ENCODE measurements around the gene TNFRSF14.

Gene TNFRSF14

GRCh38 chr1:2601721-2602303 lies 45.6 kb downstream of the TNFRSF14 start:
- no peak for DNase-seq (ENCODE audit: low read depth in 3 of 3)

DNA sequence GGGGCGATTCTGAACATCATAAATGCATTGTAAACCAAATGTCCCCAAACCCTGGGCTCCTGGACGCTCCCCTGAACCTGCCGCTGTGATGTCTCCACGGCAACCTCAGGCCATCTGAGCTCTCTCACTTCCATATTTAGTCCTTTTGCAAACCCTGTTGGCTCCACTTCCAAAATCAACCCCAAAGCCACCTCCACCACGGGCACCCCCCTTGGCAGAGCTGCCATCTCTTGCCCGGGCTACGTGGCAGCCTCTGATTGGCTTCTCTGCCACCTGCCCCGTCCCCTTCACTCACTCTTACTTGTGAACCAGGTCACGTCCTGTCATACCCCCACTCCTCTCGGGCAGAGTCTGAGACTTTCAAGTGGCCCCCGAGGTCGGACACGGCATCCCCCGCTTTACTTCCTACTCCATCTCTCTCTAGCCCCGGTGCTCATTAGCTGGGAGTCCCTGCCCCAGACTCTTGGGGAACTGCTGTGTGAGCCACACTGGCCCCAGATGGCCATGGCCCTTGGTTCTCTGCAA lies 46.2 kb downstream of the TNFRSF14 start:
- DNase-seq (ENCODE audit: low read depth in 3 of 3) = no peak

DNA sequence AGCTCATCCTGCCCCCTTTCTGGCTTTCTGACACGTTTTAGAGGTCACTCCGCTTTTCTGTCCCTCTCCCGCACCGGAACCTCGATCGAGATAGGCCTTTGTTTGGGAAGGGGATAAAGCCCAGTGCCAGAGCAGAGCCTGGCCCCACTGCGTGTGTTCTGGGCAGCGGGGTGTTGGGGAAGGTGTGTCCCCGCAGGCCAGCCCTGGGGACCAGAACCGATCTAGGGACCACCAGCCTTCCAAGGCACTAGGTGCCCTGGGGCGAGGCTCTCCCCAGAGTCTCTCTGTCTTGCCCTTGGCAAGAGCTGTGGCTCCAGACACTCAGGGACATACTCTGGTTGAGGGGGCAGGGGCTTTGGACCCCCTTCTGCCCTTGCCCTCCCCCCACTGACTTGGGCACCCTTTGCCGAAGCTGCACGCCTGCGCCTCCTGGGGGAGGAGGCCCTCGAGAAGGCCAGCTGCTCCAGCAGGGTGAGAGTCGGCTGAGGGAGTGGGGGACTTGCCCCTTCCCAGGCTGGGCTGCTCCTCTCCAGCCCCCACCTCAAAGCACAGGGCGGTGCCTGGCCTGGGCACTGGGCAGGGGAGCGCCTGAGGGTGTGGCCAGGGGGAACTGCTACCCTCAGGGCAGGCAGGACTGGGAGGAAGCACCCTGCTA lies 46.8 kb downstream of the TNFRSF14 start:
- no peak for DNase-seq (ENCODE audit: low read depth in 3 of 3)

DNA sequence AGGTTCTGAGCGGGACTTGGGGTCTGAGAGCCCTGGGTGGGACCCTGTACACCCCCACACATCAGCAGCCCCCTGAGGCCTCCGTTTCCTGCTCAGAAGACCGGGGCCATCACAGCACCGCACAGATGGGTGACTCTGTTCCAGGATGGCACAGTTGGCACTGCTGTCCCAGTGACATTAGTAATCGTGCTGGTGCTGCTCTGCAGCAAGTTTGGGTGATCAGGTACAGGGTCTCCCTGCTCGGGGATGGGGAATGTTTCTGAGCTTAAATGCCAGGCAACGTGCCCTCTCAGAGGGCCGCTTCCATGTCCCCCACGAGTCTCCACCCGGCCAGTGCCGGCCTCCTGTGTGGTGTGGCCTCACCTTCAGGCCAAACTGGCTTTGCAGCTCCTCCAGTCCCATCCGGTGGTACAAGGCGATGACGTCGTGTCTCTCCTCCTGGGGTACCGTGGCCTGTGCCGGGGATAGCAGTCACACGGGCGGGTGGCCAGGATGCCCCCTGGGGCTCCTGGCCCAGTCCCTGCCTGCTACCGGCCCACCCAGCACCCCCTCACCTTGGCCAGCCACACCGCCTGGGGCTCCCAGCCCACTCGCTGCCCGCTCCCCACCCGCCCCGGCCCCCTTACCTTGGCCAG lies 47.5 kb downstream of the TNFRSF14 start:
- no peak for DNase-seq (ENCODE audit: low read depth in 3 of 3)

- DNase-seq (ENCODE audit: low read depth in 3 of 3) = no peak
These were observed 48.1 kb downstream of the TNFRSF14 start for GRCh38 chr1:2604156-2604843.

GRCh38 chr1:2604844-2605508 lies 48.8 kb downstream of the TNFRSF14 start:
- DNase-seq (ENCODE audit: low read depth in 3 of 3) = no peak

GRCh38 chr1:2605509-2606395 lies 49.6 kb downstream of the TNFRSF14 start:
- no peak for DNase-seq (ENCODE audit: low read depth in 3 of 3)

DNA sequence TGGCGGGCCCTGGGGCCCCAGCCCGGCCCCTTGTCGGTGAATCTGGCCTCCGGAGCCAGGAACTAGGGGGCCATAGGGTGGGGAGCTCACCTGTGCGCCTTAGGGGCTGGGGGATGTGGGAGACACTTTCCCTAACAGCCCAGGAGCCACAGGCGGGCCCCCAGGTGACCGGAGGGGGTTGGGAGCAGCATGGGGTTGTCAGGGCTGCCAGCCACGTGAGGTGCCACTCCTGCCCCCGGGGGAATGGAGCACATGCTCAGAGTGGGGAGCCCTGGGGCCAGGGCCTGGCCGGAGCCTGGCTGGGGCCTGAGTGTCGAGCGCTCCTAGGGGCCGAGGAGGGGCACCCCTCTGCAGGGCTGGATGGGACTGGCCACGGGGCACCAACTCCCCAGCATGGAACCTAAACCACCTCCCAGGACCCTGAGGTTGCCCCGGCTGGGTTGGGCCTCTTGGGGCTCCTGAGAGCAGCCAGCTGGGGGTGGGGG lies 50.3 kb downstream of the TNFRSF14 start:
- no peak for DNase-seq (ENCODE audit: low read depth in 3 of 3)

DNA sequence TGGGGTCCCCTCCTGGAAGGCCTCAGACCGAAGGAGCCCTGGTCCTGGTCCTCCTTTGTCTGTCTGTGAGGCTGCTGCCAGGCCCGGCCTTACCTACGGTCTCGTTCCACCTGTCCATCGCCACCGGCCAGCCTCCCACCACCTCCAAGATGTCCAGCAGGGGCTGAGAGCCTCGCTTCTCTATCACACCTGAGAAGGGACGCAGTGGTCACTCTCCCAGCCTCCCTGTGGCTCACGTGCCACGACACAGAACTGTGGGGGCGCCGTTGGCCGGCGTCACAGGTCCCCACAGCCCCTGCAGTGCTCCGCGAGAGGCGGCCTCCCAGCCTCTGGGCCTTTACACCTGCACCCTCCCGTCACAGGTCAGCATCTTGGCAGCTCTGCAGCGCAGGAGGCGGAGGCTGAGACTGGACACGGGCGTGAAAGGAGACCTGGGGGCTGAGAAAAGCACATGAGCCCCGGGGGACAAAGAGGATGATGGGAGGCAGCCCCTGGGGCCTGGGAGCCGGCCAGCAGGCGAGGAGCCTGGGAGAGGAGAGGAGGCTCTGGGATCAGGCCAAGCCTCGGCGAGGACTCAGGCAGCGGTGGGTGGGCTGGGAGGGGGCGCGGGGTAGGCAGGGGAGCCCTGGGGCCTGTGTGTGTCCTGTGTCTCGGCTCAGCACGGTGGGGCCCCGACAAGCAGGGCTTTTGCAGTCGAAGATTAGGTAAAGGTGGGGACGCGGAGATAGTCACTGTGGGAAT lies 50.9 kb downstream of the TNFRSF14 start:
- DNase-seq (ENCODE audit: low read depth in 3 of 3) = no peak

- DNase-seq (ENCODE audit: low read depth in 3 of 3) = no peak
These were observed 51.5 kb downstream of the TNFRSF14 start for GRCh38 chr1:2607641-2608091.

DNA sequence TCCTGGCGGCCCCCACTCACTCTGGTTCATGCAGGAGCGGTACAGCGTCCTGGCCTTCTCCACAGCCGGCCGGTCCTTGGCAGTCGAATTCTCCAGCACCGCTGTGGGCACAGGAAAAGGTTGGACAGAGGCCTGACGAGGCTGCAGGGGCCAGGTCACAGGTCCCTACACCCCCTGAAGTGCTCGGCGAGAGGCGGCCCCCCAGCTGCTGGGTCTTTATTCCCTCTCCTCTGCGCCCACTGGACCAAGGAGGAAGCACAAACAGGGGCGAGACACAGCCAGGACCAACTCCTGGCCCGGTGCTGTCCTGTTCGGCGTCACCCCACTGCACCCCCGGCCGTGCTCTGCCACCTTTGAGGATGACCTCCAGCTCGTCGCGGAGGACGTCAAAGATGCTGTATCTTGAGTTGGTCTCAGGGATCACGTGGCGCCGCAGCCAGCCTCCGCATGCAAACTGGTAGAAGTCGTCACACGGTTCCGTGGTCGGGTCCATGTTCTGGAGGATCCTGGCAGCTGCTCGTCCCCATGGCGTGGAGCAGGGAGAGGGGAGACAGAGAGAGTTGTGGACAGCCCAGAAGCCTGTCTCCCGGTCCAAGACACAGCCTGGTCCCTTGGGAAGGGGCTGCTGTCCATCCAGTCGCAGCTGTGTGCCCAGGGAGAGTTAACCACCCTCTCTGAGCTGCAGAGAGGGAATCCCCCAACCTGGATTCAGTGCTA lies 53.3 kb downstream of the TNFRSF14 start:
- no peak for DNase-seq (ENCODE audit: low read depth in 3 of 3)

DNA sequence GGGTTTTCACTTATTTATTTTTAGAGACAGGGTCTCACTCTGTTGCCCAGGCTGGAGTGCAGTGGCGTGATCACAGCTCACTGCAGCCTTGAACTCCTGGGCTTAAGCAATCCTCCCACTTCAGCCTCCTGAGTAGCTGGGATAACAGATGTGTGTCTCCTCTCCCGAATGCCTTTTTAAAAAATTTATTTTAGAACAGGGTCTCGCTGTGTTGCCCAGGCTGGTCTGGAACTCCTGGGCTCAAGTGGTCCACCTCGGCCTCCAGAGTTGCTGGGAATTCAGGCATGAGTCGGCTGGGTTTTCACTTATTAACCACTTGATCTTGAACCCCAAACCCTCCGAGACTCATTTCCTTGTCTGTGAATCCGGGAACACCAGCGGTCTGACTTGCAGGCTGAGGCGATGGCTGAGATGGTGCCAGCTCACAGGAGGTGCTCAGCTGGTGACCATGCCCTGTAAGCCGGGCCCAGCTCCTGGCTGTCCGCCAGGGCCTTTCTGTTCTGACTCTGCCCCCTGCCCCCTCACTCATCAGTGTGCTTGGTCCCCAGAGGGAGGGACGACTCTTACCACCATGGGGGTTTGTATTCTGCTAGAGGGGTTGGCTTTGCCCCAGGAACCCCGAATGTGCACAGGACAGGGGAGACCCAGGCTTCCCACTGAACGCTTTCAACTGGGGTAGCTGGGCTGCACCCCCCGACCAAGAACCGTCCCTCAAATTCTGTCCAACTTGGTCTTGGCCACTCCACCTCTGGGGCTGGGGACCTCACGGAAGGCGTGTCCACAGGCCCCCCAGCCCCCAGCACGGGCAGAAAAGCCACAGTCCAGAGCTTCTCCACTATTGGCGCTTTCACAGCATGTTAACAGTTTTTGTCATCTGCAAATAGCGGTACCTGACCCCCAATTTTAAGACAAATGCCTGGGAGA lies 54.1 kb downstream of the TNFRSF14 start:
- DNase-seq (ENCODE audit: low read depth in 3 of 3) = no peak

DNA sequence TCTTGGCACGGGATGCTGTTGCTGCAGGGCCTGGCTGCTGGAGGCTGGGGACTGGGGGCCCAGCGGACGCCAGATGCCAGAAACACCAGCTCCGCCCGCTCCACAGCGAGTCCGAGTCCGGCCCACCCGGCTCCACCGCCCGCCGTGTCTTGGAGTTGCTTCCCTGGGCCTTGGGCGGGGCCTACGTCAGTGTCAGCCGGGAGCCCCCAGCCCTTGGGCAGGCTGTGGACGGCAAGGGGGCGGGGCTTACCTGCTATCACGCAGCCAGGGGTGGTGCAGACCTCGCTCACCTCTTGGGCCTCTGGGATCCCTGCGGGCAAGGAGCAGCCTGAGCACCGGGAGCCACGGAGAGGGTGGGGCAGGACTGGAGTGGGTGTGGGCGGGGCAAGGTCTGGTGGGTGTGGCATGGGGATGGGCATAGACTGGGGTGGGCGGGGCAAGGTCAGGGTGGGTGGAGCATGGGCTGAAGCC lies 54.9 kb downstream of the TNFRSF14 start:
- DNase-seq (ENCODE audit: low read depth in 3 of 3) = peak in 1 of 3 donors; percentile 64

- DNase-seq (ENCODE audit: low read depth in 3 of 3) = no peak
These were observed 55.7 kb downstream of the TNFRSF14 start for GRCh38 chr1:2611621-2612437.

GRCh38 chr1:2612591-2613365 lies 56.6 kb downstream of the TNFRSF14 start:
- DNase-seq (ENCODE audit: low read depth in 3 of 3) = no peak
